C4-2B (cell line): Measurements from ENCODE around the gene GABARAPL1.
A peak's percentile ranks its signal among the peaks of the same experiment; 100 is the strongest.

Experiments
- H3K27ac ChIP-seq: fragments of 450-650 bp; 2 replicates; pipeline ENCODE4 v1.5.1; 2017
- ZFX ChIP-seq: fragments of 450-650 bp; IDR thresholded peaks from 2 replicates; pipeline ENCODE4 v1.6.1; 2017
- TF ChIP-seq, protein P1 (sequence below): fragments of 450-650 bp; conservative IDR thresholded peaks from 2 replicates; pipeline ENCODE4 v1.5.1; 2017; ENCODE audit warnings: mild to moderate bottlenecking

The GABARAPL1 gene

GRCh38 chr12:10205220-10205807, 7.4 kb upstream of the GABARAPL1 start:
- no peak overlapping the region for H3K27ac ChIP-seq
- TF ChIP-seq ZFX = no peak
- TF ChIP-seq, protein P1, sequence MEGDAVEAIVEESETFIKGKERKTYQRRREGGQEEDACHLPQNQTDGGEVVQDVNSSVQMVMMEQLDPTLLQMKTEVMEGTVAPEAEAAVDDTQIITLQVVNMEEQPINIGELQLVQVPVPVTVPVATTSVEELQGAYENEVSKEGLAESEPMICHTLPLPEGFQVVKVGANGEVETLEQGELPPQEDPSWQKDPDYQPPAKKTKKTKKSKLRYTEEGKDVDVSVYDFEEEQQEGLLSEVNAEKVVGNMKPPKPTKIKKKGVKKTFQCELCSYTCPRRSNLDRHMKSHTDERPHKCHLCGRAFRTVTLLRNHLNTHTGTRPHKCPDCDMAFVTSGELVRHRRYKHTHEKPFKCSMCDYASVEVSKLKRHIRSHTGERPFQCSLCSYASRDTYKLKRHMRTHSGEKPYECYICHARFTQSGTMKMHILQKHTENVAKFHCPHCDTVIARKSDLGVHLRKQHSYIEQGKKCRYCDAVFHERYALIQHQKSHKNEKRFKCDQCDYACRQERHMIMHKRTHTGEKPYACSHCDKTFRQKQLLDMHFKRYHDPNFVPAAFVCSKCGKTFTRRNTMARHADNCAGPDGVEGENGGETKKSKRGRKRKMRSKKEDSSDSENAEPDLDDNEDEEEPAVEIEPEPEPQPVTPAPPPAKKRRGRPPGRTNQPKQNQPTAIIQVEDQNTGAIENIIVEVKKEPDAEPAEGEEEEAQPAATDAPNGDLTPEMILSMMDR = no peak

GRCh38 chr12:10207136-10207535, 5.5 kb upstream of the GABARAPL1 start:
- H3K27ac ChIP-seq = no peak overlapping the region
- no peak for TF ChIP-seq ZFX
- TF ChIP-seq, protein P1 = no peak

GRCh38 chr12:10210225-10210624, 2.5 kb upstream of the GABARAPL1 start:
- H3K27ac ChIP-seq = no peak overlapping the region
- TF ChIP-seq, protein P1 = no peak
- no peak for TF ChIP-seq ZFX

- no peak for TF ChIP-seq ZFX
- TF ChIP-seq, protein P1 = no peak
- H3K27ac ChIP-seq = peak overlapping the region; percentile 77
Measured at GRCh38 chr12:10211101-10211939, 1.4 kb upstream of the GABARAPL1 start.

DNA sequence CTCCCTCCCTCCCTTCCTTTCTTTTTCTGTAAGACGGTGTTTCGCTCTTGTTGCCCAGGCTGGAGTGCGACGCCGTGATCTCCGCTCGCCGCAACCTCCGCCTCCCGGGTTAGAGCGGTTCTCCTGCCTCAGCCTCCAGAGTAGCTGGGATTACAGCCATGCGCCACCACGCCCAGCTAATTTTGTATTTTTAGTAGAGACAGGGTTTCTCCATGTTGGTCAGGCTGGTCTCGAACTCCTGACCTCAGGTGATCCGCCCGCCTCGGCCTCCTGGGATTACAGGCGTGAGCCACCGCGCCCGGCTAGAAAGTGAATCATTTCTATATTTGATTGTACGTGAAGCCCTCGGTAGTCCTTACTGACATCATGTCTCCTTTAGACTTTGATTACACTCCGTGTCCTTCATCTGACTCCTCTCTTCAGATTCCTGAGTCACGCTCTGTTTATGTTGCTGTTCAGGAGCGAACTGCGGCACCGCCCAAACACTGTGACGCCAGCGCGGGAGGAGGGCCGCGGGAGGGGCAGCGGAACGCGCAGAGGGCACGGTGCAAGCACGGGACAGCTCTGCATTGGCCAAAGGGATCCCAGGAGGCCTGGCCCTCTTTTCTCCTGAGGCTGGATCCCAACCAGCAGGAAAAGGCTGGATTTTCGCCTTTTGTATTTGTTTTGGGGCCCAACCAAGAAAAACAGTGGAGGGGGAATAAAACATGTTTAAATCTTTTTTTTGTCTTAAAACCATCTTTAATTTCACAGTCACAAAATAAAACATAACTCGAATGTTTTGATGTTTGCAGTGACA, 538 bp upstream of the GABARAPL1 start:
- no peak for TF ChIP-seq ZFX
- TF ChIP-seq, protein P1 = no peak

DNA sequence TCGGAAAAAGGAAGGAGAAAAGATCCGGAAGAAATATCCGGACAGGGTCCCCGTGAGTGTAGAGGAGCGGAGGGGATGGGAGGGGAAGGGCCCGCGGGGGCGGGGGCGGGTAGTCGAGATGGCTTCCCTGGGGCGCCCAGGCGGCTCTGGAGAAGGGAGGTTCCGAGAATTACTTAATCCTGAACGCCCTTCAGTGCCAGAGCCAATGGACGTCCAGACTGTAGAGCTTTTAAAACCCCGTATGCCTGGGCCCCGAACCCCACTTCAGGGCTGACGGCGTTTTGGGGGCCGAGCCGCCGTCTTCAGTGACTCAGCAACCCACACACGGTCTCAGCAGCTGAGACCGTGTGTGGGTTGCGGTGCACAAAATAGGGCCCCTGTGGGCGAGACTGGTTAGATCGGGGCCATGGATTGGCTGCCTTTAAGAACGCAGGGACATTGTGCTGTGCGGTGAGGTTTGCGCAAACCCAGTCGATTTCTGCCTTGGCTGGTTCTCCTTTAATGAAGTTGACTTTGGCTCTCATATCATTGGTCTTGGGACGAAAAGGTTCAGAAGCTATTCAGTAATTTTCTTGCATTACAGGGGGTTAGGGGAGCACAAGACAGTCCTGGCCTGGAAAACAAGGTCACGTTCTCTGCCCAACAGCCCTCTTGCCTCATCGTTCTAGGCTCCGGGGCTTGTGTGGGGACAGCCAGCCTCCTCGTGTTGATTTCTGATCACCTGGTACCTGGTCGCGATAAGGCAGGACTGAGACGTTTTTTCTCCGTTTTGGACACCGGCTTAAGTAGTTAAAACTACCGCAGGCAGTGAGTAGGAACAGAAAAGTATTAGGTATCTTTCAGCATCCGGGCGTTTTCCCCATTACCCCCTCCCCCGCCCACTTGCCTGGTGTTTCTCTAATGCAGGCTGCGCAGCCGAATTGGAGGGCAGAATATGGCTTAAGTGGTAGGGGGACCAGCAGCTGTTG, 775 bp downstream of the GABARAPL1 start:
- no peak for TF ChIP-seq ZFX
- TF ChIP-seq, protein P1 = no peak
- H3K27ac ChIP-seq = peak overlapping the region; percentile 77

More for the DNA sequence above, 538 bp upstream of the GABARAPL1 start:
- peak overlapping the region; percentile 77 for H3K27ac ChIP-seq
